HEK293T (cell line): ENCODE measurements around the gene PTPRG.
A peak's percentile ranks its signal among the peaks of the same experiment; 100 is the strongest.

ENCODE experiments used
- CTCF ChIA-PET: fragments of 350-600 bp; formaldehyde crosslinking; extraction: SDS; loops from one replicate; lab custom pipeline; 2021; ENCODE audit warnings: antibody characterized with exemption, inconsistent platforms; lab: Yijun Ruan, JAX
- POLR2A ChIA-PET: fragments of 350-600 bp; formaldehyde crosslinking; extraction: SDS; loops from one replicate; lab custom pipeline; 2020; ENCODE audit warnings: antibody characterized with exemption, inconsistent platforms; lab: Yijun Ruan, JAX
- DNase-seq: peaks from one replicate; pipeline ENCODE4 v3.0.0; 2012; ENCODE audit warnings: mixed read lengths; ENCODE audit errors: extremely low spot score
- ARNT ChIP-seq: fragments of 450-650 bp; IDR thresholded peaks from 2 replicates; pipeline ENCODE4 v1.6.1; 2017; ENCODE audit warnings: mild to moderate bottlenecking
- BHLHE40 ChIP-seq: fragments of 450-650 bp; IDR thresholded peaks from 2 replicates; pipeline ENCODE4 v1.6.1; 2016; ENCODE audit warnings: mild to moderate bottlenecking, moderate library complexity, borderline replicate concordance
- CTBP1 ChIP-seq: fragments of 450-650 bp; IDR thresholded peaks from 2 replicates; pipeline ENCODE4 v1.6.1; 2016; ENCODE audit warnings: borderline replicate concordance
- ELF4 ChIP-seq: fragments of 450-650 bp; IDR thresholded peaks from 2 replicates; pipeline ENCODE4 v1.6.1; 2017; ENCODE audit warnings: antibody characterized with exemption
- FOXA1 ChIP-seq: fragments of 450-650 bp; IDR thresholded peaks from 2 replicates; pipeline ENCODE4 v1.6.1; 2016; ENCODE audit warnings: mild to moderate bottlenecking
- FOXK2 ChIP-seq: fragments of 450-650 bp; IDR thresholded peaks from 2 replicates; pipeline ENCODE4 v1.6.1; 2016; ENCODE audit warnings: mild to moderate bottlenecking
- FOXM1 ChIP-seq: fragments of 450-650 bp; IDR thresholded peaks from 2 replicates; pipeline ENCODE4 v1.6.1; 2017; ENCODE audit warnings: mild to moderate bottlenecking, borderline replicate concordance
- HDGF ChIP-seq: fragments of 450-650 bp; IDR thresholded peaks from 2 replicates; pipeline ENCODE4 v1.6.1; 2017; ENCODE audit warnings: antibody characterized with exemption, borderline replicate concordance
- L3MBTL2 ChIP-seq: fragments of 450-650 bp; conservative IDR thresholded peaks from 2 replicates; pipeline ENCODE4 v1.6.1; 2016; ENCODE audit warnings: mild to moderate bottlenecking
- LEF1 ChIP-seq: fragments of 450-650 bp; IDR thresholded peaks from 2 replicates; pipeline ENCODE4 v1.6.1; 2017; ENCODE audit warnings: mild to moderate bottlenecking, borderline replicate concordance
- NFRKB ChIP-seq: fragments of 450-650 bp; IDR thresholded peaks from 2 replicates; pipeline ENCODE4 v1.6.1; 2016; ENCODE audit warnings: mild to moderate bottlenecking, moderate library complexity
- PKNOX1 ChIP-seq: fragments of 450-650 bp; IDR thresholded peaks from 2 replicates; pipeline ENCODE4 v1.6.1; 2016
- SP1 ChIP-seq: fragments of 450-650 bp; IDR thresholded peaks from 2 replicates; pipeline ENCODE4 v1.6.1; 2017
- SUZ12 ChIP-seq: fragments of 450-650 bp; IDR thresholded peaks from 2 replicates; pipeline ENCODE4 v1.6.1; 2016; ENCODE audit warnings: mild to moderate bottlenecking
- TARDBP ChIP-seq: fragments of 450-650 bp; IDR thresholded peaks from 2 replicates; pipeline ENCODE4 v1.6.1; 2016
- ZNF384 ChIP-seq: fragments of 450-650 bp; IDR thresholded peaks from 2 replicates; pipeline ENCODE4 v1.6.1; 2016

PTPRG gene

DNA sequence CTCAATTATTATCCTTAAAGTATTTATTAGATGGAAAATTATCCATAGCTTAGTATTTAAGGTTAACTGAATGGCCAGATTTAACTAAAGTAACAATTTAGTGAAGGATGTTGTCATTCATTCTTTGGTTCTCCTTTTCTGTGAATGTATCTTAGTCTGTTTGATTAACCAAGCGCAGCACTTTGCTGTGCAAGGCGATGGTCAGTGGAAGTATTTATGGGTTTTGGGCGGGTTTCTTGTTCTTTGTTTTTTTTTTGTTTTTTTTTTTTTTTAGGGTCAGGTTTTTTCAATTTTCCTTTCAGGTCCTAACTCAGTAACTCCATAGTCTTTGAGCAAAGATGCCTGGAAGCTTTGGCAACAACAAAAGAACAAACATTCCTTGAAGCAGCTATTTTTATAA, 328.8 kb downstream of the PTPRG start:
- ChIA-PET POLR2A (no interaction called here), CTCF (no interaction called here)
- TF ChIP-seq ZNF384: peak; percentile 68
- TF ChIP-seq FOXK2: no peak
- DNase-seq: no peak

DNA sequence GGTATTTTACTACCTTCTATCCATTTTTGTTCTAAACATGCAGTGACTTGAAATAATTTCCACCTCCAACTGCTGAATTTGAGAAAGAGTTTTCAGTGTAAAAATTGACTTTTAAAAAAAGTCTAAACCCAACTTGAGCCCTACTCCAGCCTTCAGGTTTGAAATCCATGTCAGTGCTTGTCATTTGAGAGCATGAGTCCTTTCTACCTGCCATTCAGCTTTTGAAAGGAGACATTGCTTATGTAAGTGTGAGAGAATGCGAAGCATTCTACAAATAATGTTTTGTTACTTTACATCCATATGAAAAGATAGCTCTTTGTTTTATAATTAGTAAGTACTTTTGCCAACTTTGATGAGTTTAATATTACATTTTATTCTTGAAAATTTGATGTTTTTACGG, 329.2 kb downstream of the PTPRG start:
- TF ChIP-seq SUZ12: no peak
- no peak for TF ChIP-seq NFRKB
- TF ChIP-seq FOXA1: no peak
- no peak for TF ChIP-seq CTBP1

DNA sequence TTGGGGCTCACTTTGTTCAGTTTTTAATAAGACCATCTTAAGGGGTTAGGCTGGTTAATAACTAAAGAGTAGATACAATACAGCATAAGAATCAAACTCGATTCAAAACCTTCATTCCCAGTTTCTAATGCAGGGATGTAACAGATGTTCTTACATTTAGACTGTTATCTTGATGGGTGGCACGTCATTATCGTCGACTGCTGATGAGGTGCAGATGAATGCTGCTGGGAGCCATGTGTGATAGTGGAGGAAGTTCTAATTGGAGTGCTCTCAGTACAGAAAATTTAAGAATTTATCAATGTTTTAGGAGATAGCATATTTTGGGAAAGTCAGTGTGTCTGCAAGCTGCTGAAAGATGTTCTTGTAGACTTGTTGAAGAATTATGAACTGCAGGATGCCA, 331.5 kb downstream of the PTPRG start:
- ChIA-PET CTCF (no interaction called here), POLR2A (no interaction called here)
- no peak for DNase-seq
- TF ChIP-seq L3MBTL2 (no peak), SUZ12 (no peak), FOXK2 (no peak), PKNOX1 (no peak), ELF4 (no peak), BHLHE40 (no peak), FOXA1 (no peak), TARDBP (no peak), LEF1 (no peak), NFRKB (no peak), ARNT (no peak), ZNF384 (no peak), HDGF (no peak)

More for the DNA sequence above, 329.2 kb downstream of the PTPRG start:
- CTCF ChIA-PET: no interaction called here
- POLR2A ChIA-PET: no interaction called here
- DNase-seq: no peak

DNA sequence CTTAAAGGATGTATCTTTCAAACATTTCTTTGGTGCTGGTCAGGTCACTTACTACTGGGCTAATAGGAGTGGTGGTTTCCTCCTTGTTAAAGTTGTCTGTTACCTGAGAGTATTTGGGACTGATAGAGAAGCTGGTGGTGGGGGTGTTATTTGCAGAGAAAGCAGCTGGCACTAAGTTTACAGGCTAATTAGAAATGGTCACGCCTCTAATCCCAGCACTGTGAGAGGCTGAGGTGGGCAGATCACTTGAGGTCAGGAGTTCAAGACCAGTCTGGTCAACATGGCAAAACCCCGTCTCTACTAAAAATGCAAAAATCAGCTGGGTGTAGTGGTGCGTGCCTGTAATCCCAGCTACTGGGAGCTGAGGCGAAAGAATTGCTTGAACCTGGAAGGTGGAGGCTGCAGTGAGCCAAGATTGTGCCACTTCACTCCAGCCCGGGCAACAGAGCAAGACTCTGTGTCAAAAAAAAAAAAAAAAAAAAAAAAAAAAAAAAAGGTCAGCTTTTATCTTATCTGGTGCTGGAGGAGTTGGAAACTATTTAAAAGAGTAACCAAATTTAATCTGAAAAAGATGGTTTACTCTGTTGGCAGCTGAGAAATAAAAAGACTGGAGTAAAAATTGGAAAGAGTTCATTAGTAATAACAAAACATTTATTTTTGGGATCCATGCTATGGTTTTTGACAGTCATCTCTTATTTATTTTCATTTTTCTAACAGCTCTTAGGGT, 332.6 kb downstream of the PTPRG start:
- ChIA-PET POLR2A (no interaction called here), CTCF (interaction anchor here (0.7 to 1.3 kb wide), 3 partner anchors 11 to 360 kb away, joined by 3 to 10 read pairs (median 3); no protein-coding TSS in a partner anchor)
- DNase-seq: no peak
- no peak for TF ChIP-seq FOXM1
- TF ChIP-seq BHLHE40: no peak
- TF ChIP-seq NFRKB: no peak
- no peak for TF ChIP-seq PKNOX1
- TF ChIP-seq SP1: no peak
- TF ChIP-seq LEF1: no peak

GRCh38 chr3:61894988-61895935, 333.9 kb downstream of the PTPRG start:
- DNase-seq: peak; percentile 58
- CTCF ChIA-PET: interaction anchor here (1.0 to 1.3 kb wide), 2 partner anchors 12 to 23 kb away, joined by 3 read pairs; no protein-coding TSS in a partner anchor
- POLR2A ChIA-PET: interaction anchor here (0.6 kb wide), 1 partner anchor 841 kb away, joined by 3 read pairs; no protein-coding TSS in a partner anchor
- TF ChIP-seq CTBP1: peak; percentile 87
- peak; percentile 78 for TF ChIP-seq ZNF384
- peak; percentile 94 for TF ChIP-seq PKNOX1
- TF ChIP-seq LEF1: no peak
- TF ChIP-seq NFRKB: no peak

- POLR2A ChIA-PET: no interaction called here
- TF ChIP-seq FOXK2 (no peak), HDGF (no peak), PKNOX1 (no peak), SUZ12 (no peak), TARDBP (no peak), ARNT (no peak), BHLHE40 (no peak)
- CTCF ChIA-PET: no interaction called here
- DNase-seq: no peak
Measured at GRCh38 chr3:61896251-61896650, 334.9 kb downstream of the PTPRG start.
